ENCODE results near the gene SFTPA2.
"Not testable (repeated sequence)": the region's sequence is repeated elsewhere in the genome, so short reads cannot be mapped to it uniquely, and the experiment has no call there.

The SFTPA2 gene

DNA sequence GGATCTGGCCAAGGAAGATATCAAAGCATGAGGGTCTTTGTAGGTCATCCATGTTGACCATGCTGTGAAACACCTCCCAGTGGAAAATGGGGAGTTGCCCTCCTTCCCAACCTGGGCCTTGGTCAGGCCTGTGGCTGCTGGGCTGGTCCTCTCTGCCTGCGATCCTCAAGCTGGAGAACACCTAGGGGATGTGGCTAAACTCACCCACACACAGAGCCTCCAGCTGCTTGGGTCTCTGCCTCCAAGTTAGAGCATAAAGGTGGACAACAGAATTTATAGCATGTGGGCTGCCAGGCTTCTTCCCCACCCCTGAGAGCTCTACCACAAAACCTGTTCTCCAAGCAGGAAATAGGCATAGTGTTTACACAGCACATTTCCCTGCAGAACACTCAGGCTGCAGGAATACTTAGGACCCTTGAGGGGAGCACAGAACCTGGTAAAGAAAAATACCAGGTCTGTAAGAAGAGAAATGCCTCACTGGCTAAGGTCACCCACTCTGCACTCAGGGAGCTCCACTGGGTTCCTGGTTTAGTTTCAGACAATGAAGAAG is at the start of gene SFTPA2:
TSS of gene SFTPA2 (minus strand) at position 248 of the 550 bp plus-strand sequence. CDS start 924 bp downstream, outside the sequence.
- no peak for DNase-seq
- ATAC-seq, result no peak

DNA sequence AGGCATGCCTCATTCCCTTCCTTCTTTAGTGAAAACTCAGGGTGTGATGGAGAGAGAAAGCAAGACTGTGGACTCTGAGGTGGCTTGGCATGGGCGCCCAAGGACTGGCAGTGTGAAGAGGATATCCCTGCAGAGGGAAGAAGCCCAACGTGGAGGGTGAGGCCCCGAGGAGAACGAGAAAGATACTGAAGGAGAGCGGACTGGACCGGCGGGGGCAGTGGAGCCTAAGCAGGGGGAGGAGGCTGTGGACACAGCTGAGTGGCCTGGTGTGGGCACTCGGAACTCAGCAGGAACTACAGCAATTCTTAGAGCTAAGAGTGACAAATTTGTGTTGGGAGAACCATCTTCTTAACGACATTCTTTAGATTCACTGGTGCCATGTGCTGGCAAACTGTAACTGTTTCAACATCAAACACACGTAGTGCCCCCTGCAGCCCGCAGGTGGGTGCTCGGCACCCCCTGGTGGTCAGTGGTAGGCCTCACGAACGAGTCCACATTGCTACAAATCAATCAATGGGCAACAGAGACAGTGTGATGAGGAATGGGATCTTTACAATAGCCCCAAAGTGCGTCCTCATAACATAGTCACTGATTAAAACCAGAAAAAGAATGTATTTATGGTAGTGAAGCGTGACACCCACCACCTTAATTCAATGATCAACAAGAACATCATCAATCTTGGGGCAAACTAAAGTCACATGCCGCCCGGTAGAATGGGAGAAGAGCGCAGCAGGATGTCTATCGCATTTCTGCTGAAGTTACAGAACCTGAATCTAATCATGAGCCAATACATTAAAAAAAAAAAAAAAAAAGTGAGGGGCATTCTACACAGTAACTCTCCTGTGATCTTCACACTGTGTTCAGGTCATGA is 48.5 kb upstream of the SFTPA2 start:
- ATAC-seq, result no peak
- DNase-seq, result peak; percentile 60

DNA sequence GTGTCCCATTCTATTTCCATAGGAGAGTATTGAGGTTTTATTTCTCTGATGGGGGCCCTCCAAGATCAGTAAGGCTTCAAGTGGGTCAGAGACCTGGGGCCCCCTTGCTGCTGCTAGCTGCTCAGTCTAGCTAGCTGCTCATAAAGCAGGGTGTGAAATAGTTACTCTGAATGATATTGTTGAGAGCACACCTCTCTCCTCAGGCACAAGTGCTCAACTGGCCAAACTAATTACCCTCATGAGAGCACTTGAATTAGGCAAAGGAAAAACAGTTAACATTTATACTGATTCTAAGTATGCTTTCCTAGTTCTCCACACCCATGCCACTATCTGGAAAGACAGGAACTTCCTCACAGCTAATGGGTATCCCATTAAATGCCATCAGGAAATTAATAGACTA is 45.1 kb upstream of the SFTPA2 start:
- no peak for ATAC-seq

DNA sequence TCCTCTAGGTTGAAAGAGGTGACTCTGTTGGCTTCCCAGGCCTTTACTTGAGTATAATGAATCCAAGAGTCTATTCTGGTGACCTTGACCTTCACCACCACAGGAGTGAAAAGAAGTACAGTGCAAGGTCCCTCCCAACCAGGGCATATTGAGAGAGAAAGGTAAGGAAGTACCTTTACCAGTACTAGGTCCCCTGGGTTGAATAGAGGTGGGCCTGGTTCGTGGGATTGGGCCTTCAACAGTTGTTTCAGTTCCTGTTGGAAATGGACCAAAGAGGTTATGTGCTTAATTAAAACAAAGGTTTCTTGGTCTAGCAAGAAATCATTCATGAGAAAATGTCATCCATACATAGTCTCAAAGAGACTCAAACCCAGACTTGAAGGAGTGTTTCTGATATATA is 44.1 kb upstream of the SFTPA2 start:
- ATAC-seq, result no peak
- no peak for DNase-seq

More for the DNA sequence above, 45.1 kb upstream of the SFTPA2 start:
- no peak for DNase-seq

DNA sequence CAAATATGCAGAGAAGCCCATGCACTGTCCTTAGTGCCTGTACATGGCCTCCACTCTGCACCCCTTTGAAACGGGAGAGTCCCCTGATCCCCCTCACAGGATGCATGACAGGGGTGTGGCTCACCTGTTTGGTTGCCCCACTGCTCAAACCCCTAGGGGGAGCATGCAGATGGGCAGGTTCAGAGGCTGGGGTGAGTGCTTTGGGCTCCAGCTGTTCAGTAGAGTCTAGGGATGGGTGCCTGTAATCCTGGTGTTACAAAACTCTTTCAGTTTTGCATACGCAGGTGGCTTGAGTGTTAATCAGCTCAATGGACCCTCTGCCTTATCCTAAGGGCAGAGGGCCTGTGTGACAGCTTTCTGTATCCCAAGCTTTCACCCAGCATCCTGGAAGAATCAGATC is 42.7 kb upstream of the SFTPA2 start:
- DNase-seq (no peak), ATAC-seq (peak; percentile 36)

DNA sequence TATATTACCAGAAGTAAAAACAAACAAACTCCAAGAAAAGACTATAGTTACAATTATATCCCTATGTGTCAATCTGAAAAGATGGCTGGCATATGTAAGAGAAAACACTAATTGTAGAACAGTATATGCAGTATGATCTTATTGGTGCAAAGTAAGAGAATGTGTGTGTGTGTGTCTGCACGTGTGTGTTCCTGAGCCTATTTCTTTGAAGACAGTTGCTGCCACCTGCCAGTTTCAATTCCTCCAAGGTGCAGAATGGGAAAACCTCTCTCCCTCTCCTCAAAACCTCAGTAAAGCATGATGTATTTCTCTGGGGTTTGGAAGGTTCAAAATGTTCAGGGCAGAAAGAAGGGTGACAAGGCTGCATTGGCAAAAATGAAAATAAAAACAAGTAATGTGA is 41.7 kb upstream of the SFTPA2 start:
- DNase-seq, result no peak
- no peak for ATAC-seq

DNA sequence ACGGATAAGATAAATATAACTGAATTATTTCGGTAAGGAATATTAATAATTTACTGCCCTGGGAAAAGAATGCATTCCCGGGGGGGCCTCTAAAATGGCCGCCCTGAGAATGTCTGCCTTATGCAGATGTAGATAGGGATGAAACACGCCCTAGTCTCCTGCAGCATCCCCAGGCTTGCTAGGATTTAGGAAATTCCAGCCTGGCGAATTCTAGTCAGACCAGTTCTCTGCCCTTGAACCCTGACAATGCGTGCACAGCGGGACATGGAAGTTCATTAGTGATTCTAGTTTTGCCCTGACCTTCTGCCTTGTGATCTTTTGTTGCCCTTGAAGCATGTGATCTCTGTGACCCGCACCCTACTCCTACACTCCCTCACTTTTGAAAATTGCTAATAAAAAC is 39.4 kb upstream of the SFTPA2 start:
- not testable (repeated sequence) for ATAC-seq

DNA sequence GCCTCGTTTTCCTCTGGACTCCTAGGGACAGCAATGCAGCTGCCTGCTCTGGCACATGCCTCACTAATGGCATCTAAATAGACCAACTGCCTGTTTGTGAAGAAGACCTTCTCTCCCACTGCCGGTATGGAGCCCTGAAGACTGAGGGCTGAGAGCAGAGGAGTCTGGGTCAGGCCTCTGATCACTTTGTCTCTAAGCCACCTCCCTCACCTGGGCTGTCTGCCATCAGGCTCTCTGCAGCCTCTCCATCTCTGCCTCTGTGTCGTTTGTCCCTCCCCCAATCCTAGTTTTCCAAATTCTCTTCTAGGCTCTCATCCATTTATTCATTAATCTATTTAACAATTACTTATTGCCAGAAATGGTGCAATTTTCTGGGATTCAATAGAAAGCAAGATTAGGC is 35.3 kb upstream of the SFTPA2 start:
- ATAC-seq (no peak), DNase-seq (no peak)

More for the DNA sequence above, 39.4 kb upstream of the SFTPA2 start:
- DNase-seq, result not testable (repeated sequence)

DNA sequence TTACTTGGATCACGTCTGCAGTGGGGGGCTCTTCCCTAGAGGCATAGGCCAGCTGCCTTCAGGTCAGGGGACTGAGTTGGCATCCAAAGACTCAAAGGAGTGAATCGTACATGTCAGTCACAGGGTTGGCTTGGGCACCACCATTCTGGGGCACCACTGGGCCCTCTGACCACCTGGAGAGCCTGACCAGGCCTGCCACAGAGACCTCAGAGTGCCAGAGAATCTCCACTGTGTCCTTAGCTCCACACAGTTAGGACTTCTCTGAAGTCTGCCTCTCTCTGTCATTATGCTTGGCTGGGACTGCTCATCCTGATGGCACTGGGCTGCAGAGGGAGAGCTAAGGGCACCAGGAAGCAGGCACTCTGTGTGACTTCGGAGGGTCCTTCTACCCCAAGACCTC is 34.4 kb upstream of the SFTPA2 start:
- DNase-seq, ATAC-seq: not testable (repeated sequence)

DNA sequence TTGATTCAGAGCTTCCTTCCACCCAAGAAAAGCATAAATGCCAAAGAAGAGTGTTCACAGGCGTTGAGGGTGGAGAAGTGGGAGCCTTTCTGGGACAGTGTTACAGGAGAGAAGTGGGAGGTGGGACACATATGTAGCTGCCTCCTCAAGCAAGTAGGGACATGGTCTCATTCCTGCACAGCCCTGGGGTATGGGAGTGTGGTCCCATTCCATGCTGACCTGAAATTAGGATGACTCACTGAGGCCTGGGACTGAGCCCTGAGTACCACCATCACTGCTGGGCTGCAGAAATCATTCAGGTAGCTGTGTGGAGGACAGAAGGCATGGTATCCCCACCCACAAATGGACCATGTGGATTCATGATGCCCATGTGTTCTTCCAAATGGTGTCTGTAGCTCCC is 33.2 kb upstream of the SFTPA2 start:
- ATAC-seq, result no peak
- DNase-seq, result no peak

DNA sequence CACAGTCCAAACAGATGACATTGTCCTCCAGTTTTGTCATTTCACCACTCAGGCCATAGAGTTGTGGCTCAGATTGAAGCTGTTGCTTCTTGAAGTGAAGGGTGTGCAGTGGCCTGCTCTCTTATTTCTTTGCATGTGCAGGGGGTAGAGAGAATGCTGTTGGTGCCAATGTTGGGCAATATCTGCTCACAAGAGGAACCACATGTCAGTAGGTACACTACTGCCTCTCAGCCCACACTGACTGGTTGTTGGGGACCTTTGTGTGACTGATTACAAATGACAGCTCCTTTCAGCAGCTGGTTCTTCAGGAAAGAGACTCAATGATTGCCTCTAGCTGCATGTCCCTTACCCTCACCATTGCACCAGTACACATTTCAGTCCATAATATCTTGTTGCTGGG is 28.6 kb upstream of the SFTPA2 start:
- no peak for ATAC-seq
- DNase-seq, result no peak

DNA sequence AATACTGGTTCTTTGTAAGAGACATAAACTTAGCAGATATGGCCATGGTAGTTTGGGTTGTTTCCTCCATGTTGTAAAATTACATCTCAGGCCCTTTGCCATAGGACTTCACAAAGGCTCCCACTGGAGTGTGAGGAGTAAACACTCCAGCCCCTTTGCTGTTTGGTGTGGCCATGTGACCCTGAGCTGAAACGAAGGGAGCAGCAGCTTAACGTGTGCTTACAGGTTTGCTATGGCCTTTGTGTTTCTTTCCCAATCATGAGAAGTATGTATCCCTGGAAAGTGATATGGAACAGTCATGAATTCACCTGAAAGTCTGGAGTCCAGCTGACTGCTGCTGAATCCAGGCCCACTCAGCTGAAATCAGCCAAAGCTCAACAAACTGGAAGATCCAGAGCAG is 26.7 kb upstream of the SFTPA2 start:
- ATAC-seq, result no peak
- DNase-seq, result no peak

DNA sequence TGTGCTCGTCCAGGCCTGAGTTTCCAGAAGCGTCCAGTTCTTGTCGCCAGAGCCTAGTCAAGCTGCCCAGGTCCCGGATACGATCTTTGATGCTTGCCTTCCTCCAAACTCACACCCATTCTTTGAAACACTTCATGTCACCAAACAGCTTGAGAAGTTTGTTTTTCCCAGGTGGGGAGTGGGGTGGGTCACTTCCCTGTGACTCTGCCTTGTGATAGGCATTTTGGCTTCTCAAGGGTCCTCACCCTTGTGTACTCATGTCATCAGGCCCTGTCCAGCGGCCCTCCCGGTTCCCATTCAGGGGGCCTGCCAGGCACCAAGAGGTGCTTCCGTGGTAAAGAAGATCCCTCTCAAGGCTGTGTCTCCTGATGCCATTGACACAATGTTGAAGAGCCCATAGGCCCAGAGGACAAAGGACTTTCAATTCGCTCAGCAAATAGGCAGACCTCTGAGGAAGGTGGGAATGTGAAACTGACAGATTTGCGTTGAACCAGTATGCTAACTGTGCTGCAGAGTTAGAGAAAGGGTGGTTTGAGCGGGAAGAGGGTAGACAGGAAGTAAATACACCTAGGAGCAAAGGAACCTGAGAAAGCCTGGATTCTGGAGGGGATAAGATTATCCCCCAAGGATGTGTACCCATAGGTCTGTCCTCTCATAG is 25.8 kb upstream of the SFTPA2 start:
- ATAC-seq, result no peak
- no peak for DNase-seq

DNA sequence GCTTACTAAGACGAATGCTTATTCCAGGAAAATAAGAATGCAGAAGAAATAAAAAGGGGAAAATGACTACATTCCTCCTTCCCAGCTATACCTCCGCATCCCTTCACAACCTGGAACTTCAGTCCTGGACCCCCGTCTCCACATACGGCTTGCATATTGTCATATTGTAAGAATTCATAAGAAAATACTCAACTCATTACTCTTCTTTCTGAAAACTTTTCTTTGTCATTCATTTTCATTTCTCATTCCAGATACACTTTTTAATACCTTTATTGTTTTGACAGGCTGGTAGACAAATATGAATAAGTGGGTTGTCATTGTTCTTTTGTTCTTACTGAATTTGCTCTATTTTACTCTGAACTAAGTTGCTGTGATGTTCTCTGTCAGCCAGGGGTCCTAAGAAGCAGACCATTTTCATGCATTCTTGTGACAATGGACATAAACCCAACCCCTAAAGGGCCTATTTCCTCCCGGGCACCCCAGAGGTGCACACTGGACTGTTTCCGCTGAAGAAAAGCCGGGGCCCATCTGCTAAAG is 23.3 kb upstream of the SFTPA2 start:
- DNase-seq (no peak), ATAC-seq (no peak)

DNA sequence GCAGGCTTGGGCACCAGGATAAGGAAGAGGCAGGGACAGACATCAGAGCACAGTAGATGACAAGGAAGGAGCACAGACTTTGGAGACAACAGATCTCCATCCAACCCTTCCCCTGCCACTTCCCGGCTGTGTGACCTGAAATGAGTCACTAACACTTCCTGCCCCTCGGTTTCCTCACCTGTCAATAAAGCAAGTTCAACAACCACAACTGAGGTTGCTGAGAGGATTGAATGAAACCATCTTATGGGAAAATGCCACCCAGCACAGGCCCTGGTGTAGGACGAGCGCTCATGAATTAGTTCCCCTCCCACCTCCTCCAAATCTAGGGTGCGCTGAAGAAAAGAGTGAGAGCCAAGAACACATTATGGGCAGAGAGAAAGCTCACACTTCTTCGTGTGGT is 22.7 kb upstream of the SFTPA2 start:
- not testable (repeated sequence) for DNase-seq
- ATAC-seq, result peak; percentile 23

DNA sequence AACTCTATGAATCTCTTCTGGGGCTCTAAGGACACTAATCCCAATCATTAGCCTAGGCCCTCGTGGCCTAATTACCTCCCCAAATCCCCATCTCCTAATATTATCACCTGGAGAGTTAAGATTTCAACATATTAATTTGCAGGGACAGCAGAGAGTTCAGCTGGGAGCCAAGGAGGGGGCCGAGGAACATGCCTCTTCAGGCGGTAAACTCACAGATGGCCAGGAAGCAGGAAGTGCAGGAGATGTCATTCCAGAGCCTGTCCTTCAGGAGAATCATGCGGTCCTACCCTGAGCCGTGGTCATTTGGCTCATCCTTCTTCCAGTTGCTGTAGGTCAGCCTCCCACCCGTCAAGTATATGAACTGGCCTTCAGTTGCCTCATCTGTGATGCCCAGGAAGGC is 21.9 kb upstream of the SFTPA2 start:
- DNase-seq (no peak), ATAC-seq (no peak)

DNA sequence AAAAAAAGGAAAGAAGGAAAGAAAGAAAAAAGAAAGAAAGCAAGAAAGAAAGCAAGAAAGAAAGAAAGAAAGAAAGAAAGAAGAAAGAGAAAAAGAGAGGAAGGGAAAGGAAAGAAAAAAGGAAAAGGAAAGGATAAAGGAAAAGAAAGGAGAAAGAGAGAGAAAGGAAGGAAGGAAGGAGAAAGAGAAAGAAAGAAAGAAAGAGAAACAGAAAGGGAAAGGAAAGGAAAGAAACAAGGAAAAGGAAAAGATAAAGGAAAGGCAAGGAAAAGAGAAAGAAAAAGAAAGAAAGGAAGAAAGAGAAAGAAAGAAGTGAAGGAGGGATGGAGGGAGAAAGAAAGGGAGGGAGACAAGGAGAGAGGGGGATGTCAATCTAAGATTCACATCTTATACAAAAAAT is 20.8 kb upstream of the SFTPA2 start:
- DNase-seq (no peak), ATAC-seq (no peak)

DNA sequence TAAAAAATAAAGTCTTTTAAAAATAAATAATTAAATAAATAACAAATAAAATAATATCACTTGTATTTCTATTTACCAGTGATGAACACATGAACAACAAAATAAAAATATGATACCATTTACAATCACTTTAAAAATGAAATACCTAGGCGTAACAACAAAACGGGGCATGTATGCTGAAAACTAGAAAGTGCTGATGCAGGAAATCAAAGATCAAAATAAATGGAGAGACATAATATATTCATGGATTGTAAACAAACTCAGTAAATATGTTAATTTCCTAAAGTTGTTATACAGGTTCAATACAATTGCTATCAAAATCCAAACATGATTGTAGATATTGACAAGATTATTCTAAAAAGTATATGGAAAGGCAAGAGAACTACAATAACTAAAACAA is 19.2 kb upstream of the SFTPA2 start:
- DNase-seq (no peak), ATAC-seq (no peak)

DNA sequence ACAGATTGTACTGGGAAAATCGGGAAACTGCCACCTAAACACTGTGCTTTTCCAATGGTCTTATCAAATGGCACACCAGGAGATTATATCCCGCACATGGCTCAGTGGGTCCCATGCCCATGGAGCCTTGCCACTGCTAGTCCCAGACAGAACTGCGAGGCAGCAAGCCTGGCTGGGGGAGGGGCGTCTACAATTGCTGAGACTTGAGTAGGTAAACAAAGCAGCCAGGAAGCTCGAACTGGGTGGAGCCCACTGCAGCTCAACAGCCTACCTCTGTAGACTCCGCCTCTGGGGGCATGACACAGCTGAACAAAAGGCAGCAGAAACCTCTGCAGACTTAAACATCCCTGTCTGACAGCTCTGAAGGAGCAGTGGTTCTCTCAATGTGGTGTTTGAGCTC is 10.4 kb upstream of the SFTPA2 start:
- not testable (repeated sequence) for DNase-seq, ATAC-seq

DNA sequence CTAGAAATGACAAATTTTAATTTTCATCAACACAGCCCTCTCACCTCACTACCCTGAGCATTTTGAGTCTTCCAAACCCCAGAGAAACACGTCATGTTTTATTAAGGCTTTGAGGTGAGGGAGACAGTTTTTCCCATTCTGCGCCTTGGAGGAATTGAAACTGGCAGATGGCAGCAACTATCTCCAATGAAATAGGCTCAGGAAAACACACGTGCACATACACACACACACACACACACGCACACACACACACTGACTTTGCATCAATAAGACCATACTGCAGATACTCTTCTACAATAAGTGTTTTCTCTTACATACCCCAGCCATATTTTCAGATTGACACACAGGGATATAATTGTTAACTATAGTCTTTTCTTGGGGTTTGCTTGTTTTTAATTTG is 3.2 kb upstream of the SFTPA2 start:
- ATAC-seq (no peak), DNase-seq (no peak)

DNA sequence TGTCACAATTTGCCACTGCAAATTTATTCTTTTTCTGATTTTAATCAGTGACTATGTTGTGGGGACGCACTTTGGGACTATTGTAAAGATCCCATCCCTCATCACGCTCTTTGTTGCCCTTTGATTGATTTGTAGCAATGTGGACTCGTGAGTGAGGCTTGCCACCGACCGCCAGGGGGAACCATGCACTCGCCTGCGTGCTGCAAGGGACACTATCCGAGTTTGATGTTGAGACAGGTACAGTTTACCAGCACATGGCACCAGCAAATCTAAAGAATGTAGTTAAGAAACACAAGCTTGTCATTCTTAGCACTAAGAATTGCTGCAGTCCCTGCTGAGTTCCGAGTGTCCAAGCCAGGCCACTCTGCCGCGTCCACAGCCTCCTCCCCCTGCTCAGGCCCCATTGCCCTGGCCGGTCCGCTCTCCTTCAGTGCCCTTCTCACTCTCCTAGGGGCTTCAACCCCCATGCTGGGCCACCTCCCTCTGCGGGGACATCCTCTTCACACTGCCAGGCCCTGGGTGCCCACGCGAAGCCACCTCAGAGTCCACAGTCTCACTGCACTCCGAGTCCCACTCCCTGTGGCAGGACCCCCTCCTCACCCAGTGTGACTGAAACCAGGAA is 2.0 kb upstream of the SFTPA2 start:
- peak; percentile 31 for ATAC-seq
- DNase-seq, result peak; percentile 68

DNA sequence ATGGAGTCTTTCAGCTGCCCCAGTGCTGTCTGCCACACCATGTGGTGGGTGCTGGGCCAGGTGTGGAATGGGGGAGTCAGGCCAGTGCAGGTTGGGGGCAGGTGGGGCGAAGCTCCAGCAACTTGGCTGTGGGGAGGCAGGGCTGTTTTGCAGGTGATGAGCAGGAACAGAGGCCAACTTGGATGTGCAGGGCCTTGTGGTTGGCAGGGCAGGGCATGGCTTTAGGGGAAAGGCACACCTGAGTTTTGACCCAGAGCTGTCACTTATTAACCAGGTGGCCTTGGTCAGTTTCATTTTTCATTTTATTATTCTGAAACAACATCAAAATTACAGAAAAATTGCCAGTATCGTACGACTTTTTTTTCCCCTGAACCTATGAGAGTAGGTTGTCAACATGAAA is 1.1 kb upstream of the SFTPA2 start:
- ATAC-seq (no peak), DNase-seq (no peak)

DNA sequence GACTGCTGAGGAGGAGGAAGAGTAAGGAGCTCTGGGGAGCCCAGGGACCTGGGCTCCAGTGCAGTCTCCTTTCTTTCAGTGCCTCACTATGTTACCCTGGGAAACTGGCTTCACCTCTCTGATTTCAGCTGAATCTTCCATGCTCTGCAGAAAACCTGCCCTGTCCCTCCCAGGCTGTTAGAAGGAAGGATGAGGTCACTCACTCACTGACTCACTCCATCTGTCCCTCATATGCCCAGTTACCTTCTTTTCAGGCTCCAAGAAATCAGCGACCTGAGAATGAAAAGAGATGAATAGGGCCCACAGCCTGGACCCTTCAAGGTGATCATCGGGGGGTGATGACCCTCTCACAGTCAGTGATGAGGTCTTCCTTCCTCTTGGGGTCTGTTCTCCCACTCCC is 481 bp downstream of the SFTPA2 start:
- no peak for ATAC-seq
- DNase-seq, result no peak

Data from stimulated activated naive CD8-positive, alpha-beta T cell treated with anti-CD3 and anti-CD28 coated beads, Interleukin-15, Interleukin-2, amounts not matched to agents 100 U/mL and 50 U/mL, for 24 hours (primary cell).